ENCODE data around the gene LYPD6B.

LYPD6B gene

DNA sequence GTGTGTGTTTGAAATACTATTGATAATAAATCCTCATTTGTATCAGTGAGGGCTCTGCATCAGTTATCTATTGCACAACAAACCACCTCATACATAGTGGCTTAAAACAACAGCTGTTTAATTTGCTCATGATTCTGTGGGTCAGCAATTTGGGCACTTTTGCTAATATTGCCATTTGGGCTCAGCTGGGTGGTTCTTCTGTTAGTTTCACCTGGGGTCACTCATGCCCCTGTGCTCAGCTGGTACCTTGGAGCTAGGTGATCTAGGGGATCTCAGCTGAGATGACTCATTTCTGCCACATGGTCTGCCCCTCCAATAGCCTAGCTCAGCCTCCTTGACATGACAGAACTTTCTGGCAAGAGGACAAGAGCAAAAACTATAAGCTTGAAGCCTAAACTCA lies 126.3 kb downstream of the LYPD6B start:
- Histone ChIP-seq H3K27ac (no peak overlapping the region), H3K36me3 (ENCODE audit: insufficient read depth, low read length) (no peaks in the 10 kb centered on the region), H3K9ac (ENCODE audit: insufficient read length) (no peak overlapping the region), H3K9me3 (ENCODE audit: low read depth, low read length) (no peaks in the 10 kb centered on the region), H3K4me3 (no peak overlapping the region)
- DNase-seq (ENCODE audit: low read depth, low spot score), result no peak
- TF ChIP-seq POLR2AphosphoS5 (IDR thresholded peaks at IDR 0.05; ENCODE audit: borderline replicate concordance, low read depth, low read length), result no peak
- TF ChIP-seq FOXP2 (optimal IDR thresholded peaks at IDR 0.05; ENCODE audit: control extremely low read depth, extremely low read length, insufficient read depth), result no peak
- TF ChIP-seq EZH2 (IDR thresholded peaks at IDR 0.05), result no peak

DNA sequence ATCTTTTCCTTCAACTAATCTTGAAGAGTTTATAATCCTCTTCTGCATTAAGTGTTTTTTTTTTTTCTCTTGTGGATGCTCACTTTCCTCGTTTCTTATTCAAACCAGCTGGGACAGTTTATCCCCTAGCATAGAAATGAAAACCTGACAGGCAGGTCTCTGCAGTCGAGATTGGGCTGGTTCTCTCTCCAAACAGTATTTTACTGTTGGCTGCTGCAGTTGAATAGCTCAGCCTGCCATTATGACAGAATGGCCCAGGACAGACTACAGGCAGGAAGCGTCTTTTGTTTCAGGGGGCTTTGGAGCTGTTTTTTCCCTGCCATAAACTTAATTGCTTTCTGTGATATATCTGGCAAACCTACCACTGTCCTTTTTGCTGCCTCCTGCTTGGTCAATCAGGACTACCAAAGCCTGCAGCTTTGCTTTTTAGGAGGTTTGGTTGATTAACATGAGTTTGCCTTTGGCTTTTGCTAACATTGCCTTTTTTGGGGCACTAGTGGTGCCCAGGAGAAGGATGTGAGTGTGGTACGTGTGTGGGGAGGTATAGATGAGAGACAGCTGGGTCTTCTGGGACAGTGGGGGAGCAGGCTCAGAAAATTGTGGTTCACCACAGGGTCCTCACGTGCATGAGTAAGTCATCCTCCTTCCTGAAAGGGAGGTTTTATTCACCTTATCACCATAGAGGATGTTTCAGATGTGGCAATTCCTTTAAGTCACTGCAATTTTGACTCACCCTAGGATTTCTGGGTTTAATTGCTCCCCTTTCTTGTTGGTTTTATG lies 128.7 kb downstream of the LYPD6B start:
- TF ChIP-seq FOXP2 (optimal IDR thresholded peaks at IDR 0.05; ENCODE audit: control extremely low read depth, extremely low read length, insufficient read depth) (no peak), EZH2 (IDR thresholded peaks at IDR 0.05) (no peak)
- Histone ChIP-seq H3K4me3 (no peak overlapping the region), H3K9me3 (ENCODE audit: low read depth, low read length) (no peaks in the 10 kb centered on the region), H3K9ac (ENCODE audit: insufficient read length) (no peak overlapping the region), H3K36me3 (ENCODE audit: insufficient read depth, low read length) (no peaks in the 10 kb centered on the region), H3K27ac (no peak overlapping the region)
- DNase-seq (ENCODE audit: low read depth, low spot score), result no peak

DNA sequence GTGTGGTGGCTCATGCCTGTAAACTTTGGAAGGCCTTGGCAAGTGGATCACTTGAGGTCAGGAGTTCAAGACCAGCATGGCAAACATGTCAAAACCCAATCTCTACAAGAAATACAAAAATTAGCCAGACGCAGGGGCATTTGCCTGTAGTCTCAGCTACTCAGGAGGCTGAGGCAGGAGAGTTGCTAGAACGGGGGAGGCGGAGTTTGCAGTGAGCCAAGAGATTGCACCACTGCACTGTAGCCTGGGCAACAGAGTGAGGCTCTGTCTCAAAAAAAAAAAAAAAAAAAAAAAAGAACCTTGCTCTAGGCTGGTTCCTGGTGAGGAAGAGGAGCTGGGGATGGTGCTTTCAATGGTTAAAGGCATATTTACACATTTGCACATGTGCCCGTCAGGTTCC lies 129.4 kb downstream of the LYPD6B start:
- no peak for DNase-seq (ENCODE audit: low read depth, low spot score)
- H3K4me3 ChIP-seq, result no peak overlapping the region
- no peak for TF ChIP-seq FOXP2 (optimal IDR thresholded peaks at IDR 0.05; ENCODE audit: control extremely low read depth, extremely low read length, insufficient read depth)
- TF ChIP-seq EZH2 (IDR thresholded peaks at IDR 0.05), result no peak
- no peaks in the 10 kb centered on the region for H3K36me3 ChIP-seq (ENCODE audit: insufficient read depth, low read length)
- H3K9me3 ChIP-seq (ENCODE audit: low read depth, low read length), result no peaks in the 10 kb centered on the region
- H3K9ac ChIP-seq (ENCODE audit: insufficient read length), result no peak overlapping the region
- H3K27ac ChIP-seq, result no peak overlapping the region

DNA sequence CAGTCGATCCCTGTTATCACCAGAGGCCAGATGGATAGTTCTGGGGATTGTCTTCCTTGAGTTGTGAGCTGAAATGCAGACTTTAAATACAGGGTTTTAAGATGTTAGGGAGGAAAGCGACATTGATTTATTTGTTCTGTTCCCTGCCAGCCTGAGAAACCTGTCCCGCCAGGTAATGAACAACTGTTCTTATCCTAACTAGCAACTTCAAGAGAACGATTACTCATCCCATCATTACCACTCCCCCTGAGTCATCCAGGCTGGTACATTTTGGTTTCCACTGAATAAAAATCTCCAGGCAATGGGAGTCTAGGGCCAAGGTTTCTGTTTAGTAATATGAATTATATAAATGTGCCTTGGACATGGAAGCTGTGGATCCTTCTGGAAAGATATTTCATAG lies 131.2 kb downstream of the LYPD6B start:
- Histone ChIP-seq H3K27ac (no peak overlapping the region), H3K9ac (ENCODE audit: insufficient read length) (no peak overlapping the region), H3K9me3 (ENCODE audit: low read depth, low read length) (no peaks in the 10 kb centered on the region), H3K4me3 (no peak overlapping the region), H3K36me3 (ENCODE audit: insufficient read depth, low read length) (no peaks in the 10 kb centered on the region)
- TF ChIP-seq FOXP2 (optimal IDR thresholded peaks at IDR 0.05; ENCODE audit: control extremely low read depth, extremely low read length, insufficient read depth), result no peak
- TF ChIP-seq EZH2 (IDR thresholded peaks at IDR 0.05), result no peak
- TF ChIP-seq POLR2AphosphoS5 (IDR thresholded peaks at IDR 0.05; ENCODE audit: borderline replicate concordance, low read depth, low read length), result no peak
- DNase-seq (ENCODE audit: low read depth, low spot score), result no peak

DNA sequence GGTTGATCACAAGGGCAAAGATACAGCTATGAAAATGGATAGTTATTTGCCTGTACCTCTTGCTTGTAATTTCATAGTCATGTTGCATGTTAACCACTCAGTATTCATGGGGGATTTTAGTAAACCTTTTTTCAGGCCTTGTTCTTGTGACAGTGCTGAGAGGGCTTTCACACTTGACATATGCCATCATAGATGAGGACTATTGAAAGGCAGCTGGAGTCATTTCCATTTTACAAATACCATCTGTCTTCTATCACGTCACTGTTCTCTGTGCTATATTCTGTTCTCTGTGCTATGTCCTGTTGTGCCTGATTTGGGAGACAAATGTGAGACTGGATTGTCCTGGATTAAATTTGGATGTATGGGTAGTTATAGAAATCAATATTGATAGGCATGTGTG lies 131.7 kb downstream of the LYPD6B start:
- TF ChIP-seq EZH2 (IDR thresholded peaks at IDR 0.05) (no peak), FOXP2 (optimal IDR thresholded peaks at IDR 0.05; ENCODE audit: control extremely low read depth, extremely low read length, insufficient read depth) (no peak), POLR2AphosphoS5 (IDR thresholded peaks at IDR 0.05; ENCODE audit: borderline replicate concordance, low read depth, low read length) (no peak)
- Histone ChIP-seq H3K9me3 (ENCODE audit: low read depth, low read length) (no peaks in the 10 kb centered on the region), H3K9ac (ENCODE audit: insufficient read length) (no peak overlapping the region), H3K27ac (no peak overlapping the region), H3K4me3 (no peak overlapping the region), H3K36me3 (ENCODE audit: insufficient read depth, low read length) (no peaks in the 10 kb centered on the region)
- DNase-seq (ENCODE audit: low read depth, low spot score), result no peak

DNA sequence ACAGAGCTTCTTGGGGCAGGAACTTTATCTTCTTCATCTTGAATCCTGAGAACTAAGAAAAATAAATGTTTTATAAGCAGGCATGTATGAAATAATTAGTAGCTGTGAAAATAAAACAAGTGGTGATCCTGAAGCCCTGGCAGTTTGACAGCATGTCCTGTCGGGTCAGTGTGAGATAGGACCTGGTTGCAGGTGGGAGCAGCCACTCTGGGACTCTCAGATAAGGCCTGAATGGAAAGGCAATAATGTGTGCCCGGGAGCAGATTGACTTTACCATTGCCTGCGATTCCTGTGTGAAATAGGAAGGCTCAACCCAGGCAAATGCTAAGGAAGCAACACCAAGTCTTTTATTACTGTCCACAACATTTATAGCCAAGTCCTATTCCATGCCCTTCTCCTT lies 132.4 kb downstream of the LYPD6B start:
- TF ChIP-seq POLR2AphosphoS5 (IDR thresholded peaks at IDR 0.05; ENCODE audit: borderline replicate concordance, low read depth, low read length) (no peak), EZH2 (IDR thresholded peaks at IDR 0.05) (no peak), FOXP2 (optimal IDR thresholded peaks at IDR 0.05; ENCODE audit: control extremely low read depth, extremely low read length, insufficient read depth) (no peak)
- Histone ChIP-seq H3K36me3 (ENCODE audit: insufficient read depth, low read length) (no peaks in the 10 kb centered on the region), H3K9me3 (ENCODE audit: low read depth, low read length) (no peaks in the 10 kb centered on the region), H3K4me3 (no peak overlapping the region), H3K9ac (ENCODE audit: insufficient read length) (no peak overlapping the region), H3K27ac (no peak overlapping the region)
- no peak for DNase-seq (ENCODE audit: low read depth, low spot score)

DNA sequence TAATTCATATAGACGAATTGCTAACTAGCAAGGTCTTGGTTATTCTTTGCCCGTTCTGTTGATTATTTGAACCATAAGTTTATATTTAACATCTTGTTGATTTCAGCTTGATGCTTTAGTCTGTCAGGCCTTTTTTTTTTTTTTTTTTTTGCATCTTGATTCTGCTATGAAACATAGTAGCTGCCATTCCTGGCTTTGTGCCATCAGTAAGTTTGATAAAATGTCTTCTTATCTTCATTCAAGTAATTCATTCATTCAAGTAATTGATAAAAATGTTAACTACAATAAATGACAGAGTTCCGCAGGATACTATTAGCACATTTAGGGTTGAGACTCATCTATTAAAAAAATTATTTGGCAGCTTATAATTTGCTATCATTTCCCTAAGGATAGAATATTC lies 134.7 kb downstream of the LYPD6B start:
- no peak overlapping the region for H3K4me3 ChIP-seq
- no peak overlapping the region for H3K27ac ChIP-seq
- H3K9me3 ChIP-seq (ENCODE audit: low read depth, low read length), result no peaks in the 10 kb centered on the region
- no peak for TF ChIP-seq FOXP2 (optimal IDR thresholded peaks at IDR 0.05; ENCODE audit: control extremely low read depth, extremely low read length, insufficient read depth)
- no peak for TF ChIP-seq EZH2 (IDR thresholded peaks at IDR 0.05)
- TF ChIP-seq POLR2AphosphoS5 (IDR thresholded peaks at IDR 0.05; ENCODE audit: borderline replicate concordance, low read depth, low read length), result no peak
- H3K9ac ChIP-seq (ENCODE audit: insufficient read length), result no peak overlapping the region
- no peaks in the 10 kb centered on the region for H3K36me3 ChIP-seq (ENCODE audit: insufficient read depth, low read length)
- DNase-seq (ENCODE audit: low read depth, low spot score), result no peak

DNA sequence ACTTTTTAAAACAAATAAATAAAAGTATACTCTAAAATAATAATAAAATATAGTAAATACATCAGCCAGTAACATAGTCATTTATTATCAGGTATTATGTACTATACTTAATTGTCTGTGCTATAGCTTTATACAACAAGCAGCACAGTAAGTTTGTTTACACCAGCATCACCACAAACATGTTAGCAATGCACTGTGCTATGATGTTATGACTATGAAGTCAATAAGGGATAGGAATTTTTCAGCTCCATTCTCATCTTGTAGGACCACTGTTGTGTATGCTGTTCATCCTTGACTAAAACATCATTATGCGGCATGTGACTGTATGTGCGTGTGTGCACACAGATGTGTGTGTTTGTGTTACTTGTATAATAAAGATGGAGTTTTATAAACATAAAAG lies 137.5 kb downstream of the LYPD6B start:
- Histone ChIP-seq H3K27ac (no peak overlapping the region), H3K36me3 (ENCODE audit: insufficient read depth, low read length) (no peaks in the 10 kb centered on the region), H3K9me3 (ENCODE audit: low read depth, low read length) (no peaks in the 10 kb centered on the region), H3K4me3 (no peak overlapping the region), H3K9ac (ENCODE audit: insufficient read length) (no peak overlapping the region)
- no peak for DNase-seq (ENCODE audit: low read depth, low spot score)
- TF ChIP-seq POLR2AphosphoS5 (IDR thresholded peaks at IDR 0.05; ENCODE audit: borderline replicate concordance, low read depth, low read length) (no peak), FOXP2 (optimal IDR thresholded peaks at IDR 0.05; ENCODE audit: control extremely low read depth, extremely low read length, insufficient read depth) (no peak), EZH2 (IDR thresholded peaks at IDR 0.05) (no peak)

DNA sequence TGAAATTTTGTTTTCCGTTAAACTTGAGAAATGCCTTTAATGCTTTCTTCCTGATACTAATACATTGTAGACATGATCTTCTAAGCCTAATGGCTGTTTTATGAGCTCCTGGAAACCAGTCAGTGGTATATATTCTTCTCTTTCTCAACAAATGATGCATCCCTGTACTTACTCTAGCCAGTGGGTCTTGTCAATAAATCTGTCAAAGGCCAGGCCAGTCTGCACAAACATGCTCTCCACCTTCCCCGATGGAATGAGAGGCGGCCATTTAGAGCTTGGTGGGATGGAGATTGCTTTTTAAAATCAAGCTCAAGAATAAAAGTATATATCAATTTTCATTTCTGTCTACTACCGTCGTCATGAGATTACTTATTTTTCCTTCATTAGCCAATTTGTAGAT lies 140.1 kb downstream of the LYPD6B start:
- no peak for TF ChIP-seq POLR2AphosphoS5 (IDR thresholded peaks at IDR 0.05; ENCODE audit: borderline replicate concordance, low read depth, low read length)
- no peak for TF ChIP-seq EZH2 (IDR thresholded peaks at IDR 0.05)
- no peak for TF ChIP-seq FOXP2 (optimal IDR thresholded peaks at IDR 0.05; ENCODE audit: control extremely low read depth, extremely low read length, insufficient read depth)
- no peak for DNase-seq (ENCODE audit: low read depth, low spot score)
- Histone ChIP-seq H3K4me3 (no peak overlapping the region), H3K36me3 (ENCODE audit: insufficient read depth, low read length) (no peaks in the 10 kb centered on the region), H3K27ac (no peak overlapping the region), H3K9me3 (ENCODE audit: low read depth, low read length) (no peaks in the 10 kb centered on the region), H3K9ac (ENCODE audit: insufficient read length) (no peak overlapping the region)
